GM13977 (cell line): Measurements from ENCODE around the gene RAB26.

Experiments
- DNase-seq: peaks from one replicate; pipeline ENCODE4 v3.0.0; 2012; ENCODE audit warnings: low spot score
- in situ Hi-C: fragments of 300-500 bp; cut with MboI; formaldehyde crosslinking; loops from one replicate; pipeline ENCODE4 v1.12.0; 2022; ENCODE audit warnings: low sequenced_read_pairs, low pct_unique_long_range_greater_than_20kb, mixed read lengths, inconsistent platforms; ENCODE audit not compliant: unreplicated experiment
- TF ChIP-seq, protein P1 (sequence below): IDR thresholded peaks from 2 replicates; pipeline ENCODE4 v1.5.1; 2012; ENCODE audit warnings: mild to moderate bottlenecking, control low read depth; ENCODE audit not compliant: insufficient read depth; ENCODE audit errors: extremely low read depth, missing control alignments

RAB26 gene

DNA sequence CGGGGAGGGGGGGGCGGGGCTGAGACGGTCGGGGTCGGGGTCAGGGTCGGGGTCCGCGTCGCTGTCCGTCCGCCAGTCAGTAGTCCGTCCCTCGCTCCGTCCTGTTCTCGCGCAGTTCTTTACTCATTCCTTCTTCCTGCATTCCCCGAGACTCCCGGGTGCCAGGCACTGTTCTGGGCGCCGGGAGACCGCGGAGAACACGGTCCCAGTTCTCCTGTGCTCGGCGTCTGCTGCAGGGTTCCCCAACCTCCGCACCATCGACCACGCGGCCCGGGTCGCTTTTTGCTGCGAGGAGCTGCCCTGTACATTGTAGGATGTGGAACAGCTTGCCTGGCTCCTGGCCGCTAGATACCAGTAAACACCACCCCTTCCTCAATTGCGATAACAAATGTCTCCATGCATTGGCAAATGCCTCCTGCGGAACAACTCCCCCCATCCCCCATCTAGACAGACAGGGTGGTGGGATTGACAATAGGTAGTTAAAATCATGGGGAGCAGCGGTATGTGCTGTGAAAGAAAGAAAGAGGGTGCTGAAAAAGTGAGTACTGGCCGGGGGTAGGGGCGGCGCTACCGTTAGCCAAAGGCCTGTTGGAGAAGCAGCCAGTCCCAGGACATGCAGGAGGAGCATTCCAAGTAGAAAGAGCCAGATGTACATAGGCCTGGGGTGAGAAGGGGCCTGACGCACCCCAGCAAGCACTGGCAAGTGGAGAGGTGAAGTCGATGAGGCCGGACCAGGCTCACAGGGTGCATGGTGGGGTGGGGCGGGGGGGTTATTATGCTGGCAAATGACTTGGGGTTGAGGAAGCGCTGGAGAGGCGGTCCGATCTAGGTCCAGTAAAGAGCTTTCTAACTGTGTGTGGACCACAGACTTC, 7.8 kb downstream of the RAB26 start:
- no peak for DNase-seq
- in situ Hi-C loops, result no loop called here
- TF ChIP-seq, protein P1, sequence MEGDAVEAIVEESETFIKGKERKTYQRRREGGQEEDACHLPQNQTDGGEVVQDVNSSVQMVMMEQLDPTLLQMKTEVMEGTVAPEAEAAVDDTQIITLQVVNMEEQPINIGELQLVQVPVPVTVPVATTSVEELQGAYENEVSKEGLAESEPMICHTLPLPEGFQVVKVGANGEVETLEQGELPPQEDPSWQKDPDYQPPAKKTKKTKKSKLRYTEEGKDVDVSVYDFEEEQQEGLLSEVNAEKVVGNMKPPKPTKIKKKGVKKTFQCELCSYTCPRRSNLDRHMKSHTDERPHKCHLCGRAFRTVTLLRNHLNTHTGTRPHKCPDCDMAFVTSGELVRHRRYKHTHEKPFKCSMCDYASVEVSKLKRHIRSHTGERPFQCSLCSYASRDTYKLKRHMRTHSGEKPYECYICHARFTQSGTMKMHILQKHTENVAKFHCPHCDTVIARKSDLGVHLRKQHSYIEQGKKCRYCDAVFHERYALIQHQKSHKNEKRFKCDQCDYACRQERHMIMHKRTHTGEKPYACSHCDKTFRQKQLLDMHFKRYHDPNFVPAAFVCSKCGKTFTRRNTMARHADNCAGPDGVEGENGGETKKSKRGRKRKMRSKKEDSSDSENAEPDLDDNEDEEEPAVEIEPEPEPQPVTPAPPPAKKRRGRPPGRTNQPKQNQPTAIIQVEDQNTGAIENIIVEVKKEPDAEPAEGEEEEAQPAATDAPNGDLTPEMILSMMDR, result no peak

DNA sequence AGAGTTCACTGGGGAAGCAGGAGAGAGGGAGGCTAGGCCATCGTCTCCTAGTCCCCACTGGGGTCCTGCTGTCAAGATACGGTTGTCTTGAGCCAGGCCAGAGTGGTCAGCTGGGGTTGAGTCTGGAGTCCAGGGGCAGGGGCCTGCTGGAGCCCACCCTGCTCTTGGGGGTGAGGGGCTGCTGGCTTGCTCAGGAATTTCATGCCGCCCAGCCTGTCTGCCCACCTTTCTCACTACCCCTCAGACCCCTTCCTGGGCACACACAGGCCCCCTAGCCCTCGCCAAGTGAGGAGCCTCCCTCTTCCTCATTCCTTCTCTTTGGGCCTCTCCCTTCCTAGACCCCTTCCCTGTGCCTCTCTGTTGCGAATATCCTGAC, 8.4 kb downstream of the RAB26 start:
- in situ Hi-C loops, result no loop called here
- no peak for DNase-seq
- TF ChIP-seq, protein P1, result no peak

DNA sequence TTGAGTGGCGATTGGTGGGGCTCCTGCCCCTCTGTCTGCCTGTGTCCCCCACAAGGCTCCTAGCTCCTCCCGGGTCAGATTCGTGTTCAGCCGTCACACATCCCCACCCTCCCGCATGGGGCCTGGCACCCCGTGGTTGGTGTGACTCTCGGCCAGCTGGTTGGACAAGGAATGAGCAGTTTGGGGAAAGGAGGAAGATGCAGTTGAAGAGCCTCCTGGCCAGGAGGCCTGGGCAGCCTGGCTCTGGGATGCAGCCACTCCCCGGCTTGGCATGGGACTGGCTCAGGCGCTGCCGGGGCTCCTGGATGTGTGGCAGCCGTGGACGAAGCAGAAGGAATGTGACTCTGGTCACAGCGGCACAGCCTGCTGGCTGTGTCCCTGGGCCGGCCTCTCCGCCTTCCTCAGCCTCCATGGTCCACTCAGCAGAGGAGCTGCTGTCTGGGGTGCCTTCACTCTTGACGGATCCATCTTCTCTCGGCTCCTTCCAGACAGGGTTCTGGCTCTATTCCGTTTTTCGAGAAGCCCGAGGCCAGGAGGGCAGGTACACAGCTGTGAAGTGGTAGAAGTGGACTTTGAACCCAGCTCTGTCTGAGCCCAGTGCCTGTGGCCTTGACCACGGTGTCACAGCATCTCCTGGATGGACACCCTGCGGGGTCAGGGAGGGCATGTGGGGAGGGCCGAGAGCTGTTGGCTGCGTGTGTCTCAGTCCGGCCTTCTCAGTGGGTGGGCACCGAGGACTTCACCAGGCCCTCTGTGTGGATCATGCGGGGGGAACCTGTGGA, 9.2 kb downstream of the RAB26 start:
- in situ Hi-C loops, result no loop called here
- TF ChIP-seq, protein P1, result no peak
- no peak for DNase-seq

DNA sequence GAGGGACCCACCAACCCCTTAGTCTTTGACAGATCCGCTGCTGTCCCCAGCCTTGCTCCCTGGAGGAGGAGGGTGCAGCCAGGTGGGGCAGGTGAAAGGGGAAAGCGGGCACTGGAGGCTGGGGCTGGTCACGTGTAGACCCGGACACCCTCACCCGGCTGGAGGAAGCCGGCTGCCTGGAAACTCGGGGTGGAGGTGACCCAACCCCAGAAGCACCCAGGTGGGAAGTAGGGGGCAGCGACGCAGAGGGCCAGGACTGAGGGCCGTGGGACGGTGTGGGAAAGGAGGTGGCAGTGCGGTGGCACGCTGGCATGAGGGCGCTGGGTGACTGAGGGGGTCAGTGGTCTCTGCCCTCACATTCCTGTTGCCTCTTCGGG, 9.8 kb downstream of the RAB26 start:
- no peak for DNase-seq
- TF ChIP-seq, protein P1, result no peak
- in situ Hi-C loops, result no loop called here

DNA sequence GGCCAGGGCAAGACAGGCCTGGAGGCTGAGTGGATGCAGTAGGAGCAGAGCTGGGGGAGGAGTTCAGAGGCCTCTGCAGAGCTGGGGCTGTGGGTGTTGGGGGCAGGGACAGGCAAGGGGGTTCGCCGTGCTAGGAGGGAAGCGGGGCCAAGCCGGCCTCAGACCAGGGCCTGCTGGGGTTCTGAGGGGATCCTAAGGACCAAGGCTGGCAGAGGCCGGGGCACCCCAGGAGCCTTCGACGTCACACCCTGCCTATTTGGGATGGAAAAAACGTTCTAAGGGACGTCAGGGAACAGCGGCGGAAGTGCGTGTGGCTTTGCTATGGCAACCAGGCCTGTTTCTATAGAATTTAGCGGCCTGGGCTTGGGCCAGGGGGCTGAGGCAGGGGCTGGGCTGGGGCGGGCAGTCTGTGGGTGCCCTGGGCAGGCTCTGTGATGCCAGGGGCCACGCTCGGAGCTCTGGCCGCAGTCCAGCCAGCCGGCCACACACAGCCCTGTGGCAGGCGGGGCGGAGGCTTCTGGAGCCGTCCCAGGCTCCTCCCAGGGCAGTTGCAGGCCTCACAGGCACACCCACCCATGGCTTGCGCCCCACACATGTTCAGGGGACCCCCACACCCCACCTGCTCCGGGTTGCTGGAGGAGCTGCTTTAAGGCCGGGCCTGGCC, 10.9 kb downstream of the RAB26 start:
- TF ChIP-seq, protein P1, result no peak
- no peak for DNase-seq
- in situ Hi-C loops, result no loop called here

DNA sequence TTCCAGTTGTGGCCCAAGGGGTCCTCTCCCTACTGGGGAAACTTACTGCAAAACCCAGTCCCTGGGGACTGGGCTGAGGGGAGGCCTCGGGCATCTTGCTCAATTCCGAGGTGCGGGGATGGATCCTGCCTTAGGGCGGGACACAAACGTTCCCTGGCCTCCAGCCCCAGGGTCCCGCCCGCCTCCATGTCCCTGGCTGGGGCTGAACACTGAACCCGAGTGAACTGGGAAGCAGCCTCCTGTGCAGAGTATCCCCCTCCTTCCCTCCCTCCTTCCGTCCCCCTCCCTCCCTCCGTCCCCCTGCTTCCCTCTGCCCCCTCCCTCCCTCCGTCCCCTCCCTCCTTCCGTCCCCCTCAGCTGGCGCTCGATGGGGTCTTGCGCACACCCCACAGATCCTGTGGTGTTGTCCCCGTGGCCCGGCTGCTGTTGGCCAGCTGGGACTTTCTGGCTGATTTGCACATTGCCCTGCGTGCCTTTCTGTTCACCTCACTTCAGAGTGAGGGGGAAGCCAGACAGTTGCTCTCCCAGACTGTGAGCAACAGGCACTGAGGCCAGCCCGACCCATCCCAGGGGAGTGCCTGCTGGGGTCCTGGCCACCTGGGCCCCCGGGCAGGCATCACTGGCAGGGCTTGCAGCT, 12.6 kb downstream of the RAB26 start:
- peak; percentile 75 for DNase-seq
- in situ Hi-C loops, result no loop called here
- TF ChIP-seq, protein P1, result no peak
